Ovary (tissue), 3 donors: ENCODE results near the gene HERPUD1.

Experiments used
- CTCF ChIP-seq, 3 donors: fragments of 450-650 bp in 2 of 3; fragments of 200-600 bp in 1 of 3; IDR thresholded peaks; one replicate each; pipeline versions ENCODE4 v1.5.1 to v1.8.0; 2016 to 2022; ENCODE audit warnings: antibody characterized with exemption in 3 of 3, mild to moderate bottlenecking in 1 of 3
- EP300 ChIP-seq: sonication (generic); formaldehyde crosslinking; IDR thresholded peaks from one replicate; pipeline ENCODE4 v1.6.1; 2017; ENCODE audit warnings: antibody characterized with exemption
- POLR2A ChIP-seq: fragments of 450-650 bp; IDR thresholded peaks from one replicate; pipeline ENCODE4 v1.6.1; 2017; ENCODE audit warnings: antibody characterized with exemption, mild to moderate bottlenecking, moderate library complexity
- donor health status: DM: no; HTN: no; CAD: no.

DNA sequence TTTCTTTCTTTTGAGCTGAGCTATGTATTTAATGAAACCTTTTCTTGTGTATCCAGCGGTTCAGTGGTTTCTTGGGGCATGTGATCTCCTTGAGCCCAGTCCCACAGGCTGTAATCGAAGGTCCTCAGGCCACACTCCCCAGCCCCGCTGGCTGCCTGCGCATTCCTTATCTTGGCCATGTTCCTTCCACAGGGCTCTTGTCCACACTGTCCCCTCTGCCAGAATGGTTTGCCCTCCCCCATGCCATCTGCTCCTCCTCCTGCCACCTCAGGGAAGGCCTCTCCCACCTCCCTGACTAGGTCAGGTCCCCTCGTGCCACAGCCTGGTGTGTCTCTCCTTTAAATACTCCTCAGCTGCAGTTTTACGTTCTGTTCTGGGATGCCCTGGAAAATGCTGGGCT is 45.3 kb downstream of the HERPUD1 start:
- no peak for TF ChIP-seq POLR2A
- TF ChIP-seq CTCF (IDR thresholded peaks at IDR 0.05) = no peak
- TF ChIP-seq EP300 = no peak
